Pulmonary artery endothelial cell (primary cell): ENCODE data around the gene UNK. TPM values are rescaled to one million over a fixed set of nuclear protein-coding genes. Genes with fewer than 3 reads are reported as not detected.
"Not testable (repeated sequence)": the region's sequence is repeated elsewhere in the genome, so short reads cannot be mapped to it uniquely, and the experiment has no call there.

Experiments used
- DNase-seq: peaks from one replicate; pipeline ENCODE4 v3.0.0-alpha.2; 2011; ENCODE audit warnings: low read depth, low spot score
- total RNA-seq: library from RNA; depleted of rRNA; stranded (reverse); fragments of >200 nt; gene quantifications from 2 replicates; pipeline ENCODE4 v1.2.3, GENCODE V29; 2014

Gene UNK
- total RNA-seq, 1 donor from 2014 or later: 7.6 TPM

DNA sequence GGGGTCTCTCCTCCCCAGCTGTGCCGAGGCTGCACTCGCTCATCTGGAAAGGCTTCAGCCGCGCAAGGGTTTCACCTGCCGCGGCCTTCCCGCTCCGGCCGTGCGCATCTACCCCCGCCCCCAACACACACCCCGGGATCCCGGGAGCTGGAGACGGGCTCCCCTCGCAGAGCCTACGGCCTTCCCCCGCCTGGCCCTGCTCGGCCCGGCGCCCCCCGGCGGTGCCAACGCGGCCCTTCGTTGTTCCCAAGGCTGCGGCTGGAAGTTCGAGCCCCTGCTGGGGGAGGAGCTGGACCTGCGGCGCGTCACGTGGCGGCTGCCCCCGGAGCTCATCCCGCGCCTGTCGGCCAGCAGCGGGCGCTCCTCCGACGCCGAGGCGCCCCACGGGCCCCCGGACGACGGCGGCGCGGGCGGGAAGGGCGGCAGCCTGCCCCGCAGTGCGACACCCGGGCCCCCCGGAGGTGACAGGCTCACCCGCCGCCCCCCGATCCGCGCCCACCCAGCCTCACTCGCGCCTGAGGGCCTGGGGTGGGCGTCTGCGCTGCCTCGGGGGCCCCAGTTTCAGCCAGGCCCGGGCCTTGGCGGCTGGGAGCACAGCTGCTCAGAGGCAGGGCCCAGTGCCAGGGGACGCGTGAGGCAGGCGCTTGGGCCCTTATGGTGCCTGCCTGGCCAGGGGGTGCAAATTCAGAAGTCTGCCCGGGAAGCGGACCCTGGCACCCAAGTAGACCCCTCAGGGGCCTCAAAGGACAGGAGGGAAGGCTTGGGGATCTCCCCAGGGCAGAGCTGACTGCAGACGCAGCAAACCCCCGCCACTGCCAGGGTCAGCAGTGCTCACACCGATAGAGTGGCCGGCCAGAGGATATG lies 30.9 kb upstream of the UNK start:
- no peak for DNase-seq

GRCh38 chr17:75754378-75755204 lies 30.0 kb upstream of the UNK start:
- no peak for DNase-seq

GRCh38 chr17:75755205-75755901 lies 29.3 kb upstream of the UNK start:
- DNase-seq: no peak

DNA sequence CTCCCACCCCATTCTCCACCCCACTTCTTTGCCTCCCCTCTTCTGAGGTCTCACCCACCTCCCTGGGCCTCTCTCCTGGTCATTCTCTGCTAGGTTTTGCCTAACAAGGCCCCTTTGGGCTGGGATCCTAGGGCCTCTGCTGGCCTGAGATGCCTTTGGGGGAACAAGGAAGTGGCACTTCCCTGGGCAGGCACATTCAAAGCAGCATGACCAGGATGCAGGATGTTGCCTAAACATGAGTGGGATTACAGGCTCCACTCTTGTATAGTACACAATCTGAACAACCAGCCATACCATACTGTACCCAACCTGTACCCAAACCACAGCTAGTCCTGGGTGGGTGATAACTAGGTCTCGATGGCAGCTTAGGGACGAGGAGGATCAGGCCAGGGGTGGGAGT lies 28.6 kb upstream of the UNK start:
- no peak for DNase-seq

- DNase-seq: no peak
Measured at GRCh38 chr17:75756451-75757085, 28.0 kb upstream of the UNK start.

DNA sequence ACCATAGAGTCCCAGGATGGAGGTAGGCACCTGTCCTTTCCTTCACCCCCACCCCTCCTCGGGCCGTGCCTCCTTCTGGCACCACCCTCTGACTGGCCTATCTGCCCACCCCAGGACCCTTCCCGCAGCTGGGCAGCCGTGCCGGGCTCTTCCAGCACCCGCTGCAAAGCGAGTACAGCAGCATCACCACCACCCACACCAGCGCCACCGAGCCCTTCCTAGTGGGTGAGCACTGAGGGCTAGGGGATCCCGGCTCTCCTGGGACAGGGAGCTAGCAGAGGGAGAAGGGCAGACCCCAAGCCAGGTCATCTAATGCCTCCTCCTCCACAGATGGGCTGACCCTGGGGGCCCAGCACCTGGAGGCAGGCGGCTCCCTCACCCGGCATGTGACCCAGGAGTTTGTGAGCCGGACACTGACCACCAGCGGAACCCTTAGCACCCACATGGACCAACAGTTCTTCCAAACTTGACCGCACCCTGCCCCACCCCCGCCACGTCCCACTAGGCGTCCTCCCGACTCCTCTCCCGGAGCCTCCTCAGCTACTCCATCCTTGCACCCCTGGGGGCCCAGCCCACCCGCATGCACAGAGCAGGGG lies 27.4 kb upstream of the UNK start:
- DNase-seq: no peak

DNA sequence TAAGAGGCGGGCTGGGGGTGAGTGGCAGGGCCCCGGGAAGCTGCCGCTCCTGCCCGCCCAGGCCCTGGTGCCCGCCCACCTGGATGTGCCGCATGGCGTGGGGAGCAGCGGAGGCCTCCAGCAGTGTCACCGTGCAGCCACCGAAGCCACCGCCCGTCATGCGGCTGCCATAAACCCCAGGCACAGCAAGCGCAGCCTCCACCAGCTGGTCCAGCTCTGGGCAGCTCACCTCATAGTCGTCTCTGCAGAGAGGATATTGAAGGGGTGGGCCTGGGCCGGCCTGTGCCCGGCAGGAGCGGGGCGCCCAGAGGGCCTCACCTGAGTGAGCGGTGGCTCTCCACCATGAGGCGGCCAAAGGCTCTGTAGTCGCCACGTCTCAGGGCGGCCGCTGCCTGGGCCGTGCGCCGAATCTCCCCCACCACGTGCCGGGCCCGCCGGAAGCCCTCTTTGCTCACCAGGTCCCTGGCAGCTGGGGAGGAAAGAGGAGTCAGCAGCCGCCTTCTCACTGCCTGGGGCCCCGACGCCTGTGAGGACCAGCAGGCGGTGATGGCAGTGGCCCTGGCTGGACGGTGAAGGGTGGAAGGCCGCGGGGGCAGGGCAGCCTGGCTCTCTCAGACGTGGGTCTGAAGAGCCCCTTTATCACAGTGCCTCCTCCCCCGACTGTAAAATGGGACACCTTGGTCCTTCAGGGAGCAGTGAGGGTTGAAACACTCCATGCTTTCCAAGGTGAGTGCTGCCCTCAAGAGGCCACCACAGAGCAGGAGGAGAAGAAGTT lies 26.3 kb upstream of the UNK start:
- DNase-seq: no peak

- DNase-seq: no peak
Measured at GRCh38 chr17:75759457-75759856, 25.1 kb upstream of the UNK start.

DNA sequence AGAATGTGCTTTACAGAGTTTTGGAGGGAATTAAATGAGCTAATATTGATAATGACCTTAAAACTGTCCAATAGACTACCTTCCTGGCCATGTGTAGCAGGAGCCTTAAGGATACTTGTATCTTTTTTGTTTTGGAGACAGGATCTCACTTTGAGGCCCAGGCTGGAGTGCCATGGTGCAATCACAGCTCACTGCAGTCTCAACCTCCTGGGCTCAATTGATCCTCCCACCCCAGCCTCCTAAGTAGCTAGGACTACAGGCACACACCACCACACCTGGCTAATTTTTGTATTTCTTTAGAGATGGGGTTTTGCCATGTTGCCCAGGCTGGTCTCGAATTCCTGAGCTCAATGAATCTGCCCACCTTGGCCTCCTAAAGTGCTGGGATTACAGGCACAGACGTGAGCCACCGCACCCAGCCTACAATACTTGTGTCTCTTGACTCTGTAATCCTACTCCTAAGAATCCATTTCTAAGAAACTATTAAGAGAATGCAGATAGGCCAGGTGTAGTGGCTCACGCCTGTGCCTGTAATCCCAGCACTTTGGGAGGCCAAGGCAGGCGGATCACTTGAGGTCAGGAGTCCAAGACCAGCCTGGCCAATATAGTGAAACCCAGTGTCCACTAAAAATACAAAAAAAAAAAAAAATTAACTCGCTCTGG lies 24.5 kb upstream of the UNK start:
- not testable (repeated sequence) for DNase-seq

- no peak for DNase-seq
Measured at GRCh38 chr17:75762513-75763268, 21.9 kb upstream of the UNK start.

DNA sequence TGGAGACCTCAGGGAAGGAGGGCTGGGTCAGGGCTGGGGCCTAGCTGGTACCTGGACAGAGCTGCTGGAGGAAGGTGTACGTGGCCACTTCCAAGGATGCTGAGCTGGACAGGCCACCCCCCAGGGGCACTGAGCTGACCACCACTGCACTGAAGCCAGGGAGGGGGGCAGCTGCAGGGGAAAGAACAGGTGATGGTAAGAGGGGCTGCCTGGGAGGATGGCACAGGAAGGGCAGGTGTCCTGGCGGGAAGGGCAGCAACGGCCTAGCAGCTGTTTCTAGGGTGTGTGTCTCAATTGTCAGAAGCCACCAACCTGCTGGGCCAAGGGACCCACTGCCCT lies 21.4 kb upstream of the UNK start:
- no peak for DNase-seq

GRCh38 chr17:75763613-75764416 lies 20.8 kb upstream of the UNK start:
- DNase-seq: no peak

GRCh38 chr17:75764417-75764710 lies 20.2 kb upstream of the UNK start:
- DNase-seq: no peak

DNA sequence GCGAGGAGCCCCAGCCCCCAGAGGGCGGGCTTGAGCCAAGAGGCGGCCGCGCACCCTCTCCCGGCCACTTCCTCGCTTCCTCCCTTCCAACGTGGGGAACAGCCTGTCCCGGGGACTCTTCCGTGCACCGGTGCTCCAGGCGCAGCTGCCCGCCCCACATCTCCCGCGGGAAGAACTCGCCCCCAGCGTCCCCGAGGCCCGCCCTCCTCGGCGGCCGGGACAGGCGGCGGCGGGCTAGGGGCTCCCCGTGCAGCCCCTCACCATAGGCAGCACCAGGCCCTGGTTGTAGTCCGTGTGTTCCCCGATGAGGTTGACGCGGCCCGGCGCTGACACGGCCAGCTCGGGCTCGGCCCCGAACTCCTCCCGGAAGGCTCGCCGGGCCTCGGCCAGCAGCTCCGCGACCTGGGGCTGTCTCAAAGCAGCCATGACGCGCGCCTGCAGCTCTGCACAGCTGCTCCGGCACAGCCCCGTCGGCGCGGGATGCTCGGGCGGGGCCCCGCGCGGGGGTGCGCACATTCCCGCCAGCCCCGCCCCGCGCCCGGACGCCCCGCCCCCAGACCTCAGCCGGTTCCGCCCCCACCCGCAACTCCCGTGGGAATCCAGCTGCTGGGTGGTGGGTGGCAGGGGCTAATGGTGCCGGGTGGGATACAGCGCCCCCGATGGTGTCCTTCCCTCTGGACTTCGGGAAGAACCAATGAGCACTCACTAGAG lies 19.7 kb upstream of the UNK start, which contains the start of gene GALK1:
Gene GALK1, minus strand, starts transcription at position 482 of the 711 bp plus-strand sequence. Its CDS starts 56 bp downstream, at position 426.
- DNase-seq: no peak

- no peak for DNase-seq
Measured at GRCh38 chr17:75765981-75766380, 18.6 kb upstream of the UNK start.

GRCh38 chr17:75767881-75768280 lies 16.7 kb upstream of the UNK start:
- no peak for DNase-seq

GRCh38 chr17:75769536-75769935 lies 15.1 kb upstream of the UNK start:
- no peak for DNase-seq
